ENCODE measurements around the gene INAVA. TPM values are rescaled to one million over a fixed set of nuclear protein-coding genes. Genes with fewer than 3 reads are reported as not detected.
"Not testable (repeated sequence)": the region's sequence is repeated elsewhere in the genome, so short reads cannot be mapped to it uniquely, and the experiment has no call there.

Gene INAVA
- polyA plus RNA-seq, 3 donors, result not detected

- Histone ChIP-seq H2AFZ (ENCODE audit: insufficient read depth, low read depth, low read length, poor library complexity, severe bottlenecking) (no peak overlapping the region), H3K36me3 (replicated peaks in 1 of 2; ENCODE audit: control insufficient read depth in 1 of 2, insufficient read depth in 2 of 2, low read length in 2 of 2) (no peaks in the 10 kb centered on the region), H3K27ac (ENCODE audit: low read depth in 1 of 2, low read length in 2 of 2) (no peak overlapping the region), H3K79me2 (ENCODE audit: insufficient read depth, low read length) (no peaks in the 10 kb centered on the region), H3K4me3 (replicated peaks in 1 of 3; ENCODE audit: low read depth in 2 of 3, low read length in 3 of 3) (no peak overlapping the region), H3K9me3 (replicated peaks in 1 of 2; ENCODE audit: control insufficient read depth in 1 of 2, insufficient read depth in 1 of 2, low read length in 2 of 2) (no peaks in the 10 kb centered on the region), H4K20me1 (ENCODE audit: insufficient read depth, low read length) (no peaks in the 10 kb centered on the region), H3K4me1 (ENCODE audit: control insufficient read depth in 1 of 2, insufficient read depth in 2 of 2, low read length in 2 of 2) (no peaks in the 10 kb centered on the region), H3K9ac (ENCODE audit: insufficient read depth, low read length, poor library complexity, severe bottlenecking) (no peak overlapping the region), H3K27me3 (ENCODE audit: control insufficient read depth in 2 of 2, insufficient read depth in 2 of 2, low read length in 2 of 2) (no peaks in the 10 kb centered on the region), H3K4me2 (replicated peaks; ENCODE audit: extremely low read depth, low read length, poor library complexity, severe bottlenecking) (no peak overlapping the region)
- TF ChIP-seq CTCF (IDR thresholded peaks at IDR 0.05), result no peak
- Mint-ChIP-seq H3K9me3 (no peaks in the 10 kb centered on the region), H3K27ac (no peak overlapping the region), H3K36me3 (no peaks in the 10 kb centered on the region), H3K4me3 (no peak overlapping the region), H3K27me3 (ENCODE audit: low read depth in 3 of 3) (peaks cover 4 to 7% (median 4%) of the 10 kb centered on the region in 3 donors), H3K4me1 (peaks cover 2% of the 10 kb centered on the region)
- whole genome bisulfite sequencing (ENCODE audit: insufficient coverage), result 84% methylated on average over 8 of the region's 9 CpGs
- intact Hi-C loops (cut with micrococcal nuclease), result no loop called here
- no peak for DNase-seq
Observed at GRCh38 chr1:200960236-200960947, 65.7 kb downstream of the INAVA start.

GRCh38 chr1:200960948-200961340, 66.2 kb downstream of the INAVA start:
- Histone ChIP-seq H4K20me1 (ENCODE audit: insufficient read depth, low read length) (no peaks in the 10 kb centered on the region), H3K79me2 (ENCODE audit: insufficient read depth, low read length) (no peaks in the 10 kb centered on the region), H3K4me3 (replicated peaks in 1 of 3; ENCODE audit: low read depth in 2 of 3, low read length in 3 of 3) (no peak overlapping the region), H3K36me3 (replicated peaks in 1 of 2; ENCODE audit: control insufficient read depth in 1 of 2, insufficient read depth in 2 of 2, low read length in 2 of 2) (no peaks in the 10 kb centered on the region), H3K27ac (ENCODE audit: low read depth in 1 of 2, low read length in 2 of 2) (no peak overlapping the region), H3K9me3 (replicated peaks in 1 of 2; ENCODE audit: control insufficient read depth in 1 of 2, insufficient read depth in 1 of 2, low read length in 2 of 2) (no peaks in the 10 kb centered on the region), H2AFZ (ENCODE audit: insufficient read depth, low read depth, low read length, poor library complexity, severe bottlenecking) (no peak overlapping the region), H3K4me2 (replicated peaks; ENCODE audit: extremely low read depth, low read length, poor library complexity, severe bottlenecking) (no peak overlapping the region), H3K4me1 (ENCODE audit: control insufficient read depth in 1 of 2, insufficient read depth in 2 of 2, low read length in 2 of 2) (no peaks in the 10 kb centered on the region), H3K9ac (ENCODE audit: insufficient read depth, low read length, poor library complexity, severe bottlenecking) (no peak overlapping the region), H3K27me3 (ENCODE audit: control insufficient read depth in 2 of 2, insufficient read depth in 2 of 2, low read length in 2 of 2) (no peaks in the 10 kb centered on the region)
- intact Hi-C loops (cut with micrococcal nuclease), result no loop called here
- Mint-ChIP-seq H3K27me3 (ENCODE audit: low read depth in 3 of 3) (peaks cover 4 to 7% (median 5%) of the 10 kb centered on the region in 3 donors), H3K27ac (no peak overlapping the region), H3K4me1 (peaks cover 2% of the 10 kb centered on the region), H3K4me3 (no peak overlapping the region), H3K9me3 (no peaks in the 10 kb centered on the region), H3K36me3 (no peaks in the 10 kb centered on the region)
- DNase-seq, result no peak
- WGBS (ENCODE audit: insufficient coverage), result 100% methylated on average over 1 of the region's 4 CpGs
- TF ChIP-seq CTCF (IDR thresholded peaks at IDR 0.05), result no peak

- H3K36me3 ChIP-seq (replicated peaks in 1 of 2; ENCODE audit: control insufficient read depth in 1 of 2, insufficient read depth in 2 of 2, low read length in 2 of 2); H3K9me3 Mint-ChIP-seq; H2AFZ ChIP-seq (ENCODE audit: insufficient read depth, low read depth, low read length, poor library complexity, severe bottlenecking); H3K9me3 ChIP-seq (replicated peaks in 1 of 2; ENCODE audit: control insufficient read depth in 1 of 2, insufficient read depth in 1 of 2, low read length in 2 of 2); DNase-seq; H3K27ac ChIP-seq (ENCODE audit: low read depth in 1 of 2, low read length in 2 of 2); H3K4me2 ChIP-seq (replicated peaks; ENCODE audit: extremely low read depth, low read length, poor library complexity, severe bottlenecking); H3K4me3 Mint-ChIP-seq; H4K20me1 ChIP-seq (ENCODE audit: insufficient read depth, low read length); H3K36me3 Mint-ChIP-seq; H3K27ac Mint-ChIP-seq; H3K79me2 ChIP-seq (ENCODE audit: insufficient read depth, low read length); intact Hi-C loops (cut with micrococcal nuclease); H3K9ac ChIP-seq (ENCODE audit: insufficient read depth, low read length, poor library complexity, severe bottlenecking); H3K27me3 ChIP-seq (ENCODE audit: control insufficient read depth in 2 of 2, insufficient read depth in 2 of 2, low read length in 2 of 2); H3K4me1 ChIP-seq (ENCODE audit: control insufficient read depth in 1 of 2, insufficient read depth in 2 of 2, low read length in 2 of 2); H3K4me1 Mint-ChIP-seq; H3K27me3 Mint-ChIP-seq (ENCODE audit: low read depth in 3 of 3); H3K4me3 ChIP-seq (replicated peaks in 1 of 3; ENCODE audit: low read depth in 2 of 3, low read length in 3 of 3): not testable (repeated sequence)
- WGBS (ENCODE audit: insufficient coverage), result 97% methylated on average over 5 of the region's 11 CpGs
Observed at GRCh38 chr1:200962151-200962550, 67.5 kb downstream of the INAVA start.
